Measurements from ENCODE around the gene CCKAR. TPM values are rescaled to one million over a fixed set of nuclear protein-coding genes. Genes with fewer than 3 reads are reported as not detected.

Gene CCKAR
- total and polyA plus RNA-seq, 7 donors, result not detected

DNA sequence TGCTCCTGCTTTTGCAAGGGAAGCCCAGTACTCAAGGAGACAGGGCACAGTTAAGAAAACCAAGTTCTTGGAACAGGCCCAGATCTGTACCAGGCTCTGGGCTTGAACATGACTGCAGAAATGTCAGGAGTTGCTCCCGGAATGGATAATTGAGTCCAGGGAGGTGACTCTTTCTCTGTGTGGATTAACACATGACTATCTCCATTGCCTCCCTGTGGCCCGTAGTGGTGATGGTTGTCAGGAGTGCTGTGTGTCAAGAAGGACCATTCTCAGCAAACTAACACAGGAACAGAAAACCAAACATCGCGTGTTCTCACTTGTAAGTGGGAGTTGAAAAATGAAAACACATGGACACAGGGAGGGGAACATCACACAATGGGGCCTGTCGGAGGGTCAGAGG is 39.9 kb downstream of the CCKAR start:
- DNase-seq, result no peak
- no peak overlapping the region for H3K27ac ChIP-seq
- intact Hi-C loops (cut with DNase I), result loop anchor here in 1 of 2 donors (10.0 kb wide), 1 partner anchor 264 kb away; no protein-coding TSS in a partner anchor

DNA sequence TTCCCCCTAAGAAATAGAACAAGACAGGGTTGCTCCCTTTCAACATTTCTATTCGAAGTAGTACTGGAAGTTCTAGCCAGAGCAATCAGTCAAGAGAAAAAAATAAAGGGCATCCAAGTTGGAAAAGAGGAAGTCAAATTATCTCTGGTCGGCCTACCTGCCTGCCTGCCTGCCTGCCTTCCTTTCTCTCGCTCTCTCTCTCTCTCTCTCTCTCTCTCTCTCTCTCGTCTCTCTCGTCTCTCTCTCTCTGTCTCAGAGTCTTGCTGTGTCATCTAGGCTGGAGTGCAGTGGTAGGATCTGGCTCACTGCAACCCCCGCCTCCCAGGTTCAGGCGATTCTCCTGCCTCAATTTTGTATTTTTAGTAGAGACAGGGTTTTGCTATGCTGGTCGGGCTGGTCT is 42.9 kb downstream of the CCKAR start:
- no peaks in the 10 kb centered on the region for H3K9me3 ChIP-seq
- ATAC-seq (no peak), DNase-seq (no peak)
- no peak overlapping the region for H3K4me3 ChIP-seq
- intact Hi-C loops (cut with DNase I), result no loop called here
- H3K36me3 ChIP-seq (ENCODE audit: insufficient read depth in 1 of 2, low read depth in 1 of 2), result no peaks in the 10 kb centered on the region
- H3K4me1 ChIP-seq, result no peaks in the 10 kb centered on the region
- H3K27me3 ChIP-seq (ENCODE audit: insufficient read depth in 3 of 3, low read length in 2 of 3), result no peaks in the 10 kb centered on the region
- no peak for TF ChIP-seq CTCF (IDR thresholded peaks at IDR 0.05)
- 87 to 91% (median 89%) methylated on average over 7 to 8 of the region's 8 CpGs for WGBS, 3 donors
- H3K27ac ChIP-seq, result no peak overlapping the region

More for the DNA sequence above, 39.9 kb downstream of the CCKAR start:
- 77 to 86% (median 83%) methylated on average over 5 of the region's 5 CpGs for WGBS, 3 donors
- no peak overlapping the region for H3K4me3 ChIP-seq
- no peak for ATAC-seq
- no peaks in the 10 kb centered on the region for H3K36me3 ChIP-seq (ENCODE audit: insufficient read depth in 1 of 2, low read depth in 1 of 2)
- H3K9me3 ChIP-seq, result peaks cover 7% of the 10 kb centered on the region
- H3K27me3 ChIP-seq (ENCODE audit: insufficient read depth in 3 of 3, low read length in 2 of 3), result no peaks in the 10 kb centered on the region
- TF ChIP-seq CTCF (IDR thresholded peaks at IDR 0.05), result no peak
- H3K4me1 ChIP-seq, result no peaks in the 10 kb centered on the region

DNA sequence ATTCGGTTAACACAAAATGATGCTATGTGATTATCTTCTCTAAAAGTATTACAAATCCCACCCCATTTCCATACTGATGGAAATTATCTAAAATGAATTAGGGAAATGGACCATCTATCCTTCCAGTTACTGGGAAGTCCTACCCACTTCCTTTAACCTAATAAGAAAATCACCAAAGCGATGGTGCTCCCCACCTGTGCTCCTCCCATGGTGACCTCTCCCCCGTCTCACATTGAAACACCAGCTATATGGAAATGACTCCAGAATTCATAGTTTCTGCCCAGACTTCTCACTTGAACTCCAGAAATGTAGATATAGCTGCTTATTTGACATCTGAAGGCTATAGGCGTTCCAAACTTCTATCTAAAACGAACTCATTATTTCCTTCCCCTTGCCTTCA is 48.5 kb downstream of the CCKAR start:
- DNase-seq, result no peak
- peaks cover 0 to 12% of the 10 kb centered on the region in 2 donors for H3K36me3 ChIP-seq (ENCODE audit: insufficient read depth in 1 of 2, low read depth in 1 of 2)
- H3K4me1 ChIP-seq, result no peaks in the 10 kb centered on the region
- intact Hi-C loops (cut with DNase I), result no loop called here
- H3K4me3 ChIP-seq, result no peak overlapping the region
- WGBS, 3 donors, result 94 to 99% (median 96%) methylated on average over 5 of the region's 5 CpGs
- H3K9me3 ChIP-seq, result no peaks in the 10 kb centered on the region
- no peak overlapping the region for H3K27ac ChIP-seq
- no peak for ATAC-seq
- H3K27me3 ChIP-seq (ENCODE audit: insufficient read depth in 3 of 3, low read length in 2 of 3), result no peaks in the 10 kb centered on the region
- no peak for TF ChIP-seq CTCF (IDR thresholded peaks at IDR 0.05)

DNA sequence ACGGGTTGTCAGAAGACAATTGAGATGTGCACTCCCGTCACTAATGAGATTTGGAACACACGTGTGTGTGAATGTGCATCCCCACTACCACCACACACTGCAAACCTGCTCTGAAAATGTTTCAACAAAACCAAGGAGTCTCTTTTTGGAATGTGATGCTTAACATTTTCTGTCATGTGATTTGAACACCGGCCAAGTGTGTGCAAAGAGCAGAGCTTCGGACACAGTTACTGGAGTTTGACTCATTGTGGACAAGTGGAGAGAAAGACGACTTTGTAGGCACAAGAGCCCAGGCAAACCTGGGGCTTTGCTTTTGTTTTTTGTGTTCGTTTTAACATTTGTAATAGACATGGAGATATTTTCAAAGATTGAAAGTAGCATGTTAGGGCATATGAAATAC is 49.2 kb downstream of the CCKAR start:
- H3K9me3 ChIP-seq, result no peaks in the 10 kb centered on the region
- intact Hi-C loops (cut with DNase I), result no loop called here
- H3K36me3 ChIP-seq (ENCODE audit: insufficient read depth in 1 of 2, low read depth in 1 of 2), result peaks cover 0 to 18% of the 10 kb centered on the region in 2 donors
- H3K27me3 ChIP-seq (ENCODE audit: insufficient read depth in 3 of 3, low read length in 2 of 3), result no peaks in the 10 kb centered on the region
- H3K4me3 ChIP-seq, result no peak overlapping the region
- 47 to 67% (median 51%) methylated on average over 7 of the region's 7 CpGs for WGBS, 3 donors
- ATAC-seq (peak in 1 of 4 donors; percentile 38), DNase-seq (no peak)
- H3K27ac ChIP-seq, result no peak overlapping the region
- no peak for TF ChIP-seq CTCF (IDR thresholded peaks at IDR 0.05)
- H3K4me1 ChIP-seq, result no peaks in the 10 kb centered on the region

DNA sequence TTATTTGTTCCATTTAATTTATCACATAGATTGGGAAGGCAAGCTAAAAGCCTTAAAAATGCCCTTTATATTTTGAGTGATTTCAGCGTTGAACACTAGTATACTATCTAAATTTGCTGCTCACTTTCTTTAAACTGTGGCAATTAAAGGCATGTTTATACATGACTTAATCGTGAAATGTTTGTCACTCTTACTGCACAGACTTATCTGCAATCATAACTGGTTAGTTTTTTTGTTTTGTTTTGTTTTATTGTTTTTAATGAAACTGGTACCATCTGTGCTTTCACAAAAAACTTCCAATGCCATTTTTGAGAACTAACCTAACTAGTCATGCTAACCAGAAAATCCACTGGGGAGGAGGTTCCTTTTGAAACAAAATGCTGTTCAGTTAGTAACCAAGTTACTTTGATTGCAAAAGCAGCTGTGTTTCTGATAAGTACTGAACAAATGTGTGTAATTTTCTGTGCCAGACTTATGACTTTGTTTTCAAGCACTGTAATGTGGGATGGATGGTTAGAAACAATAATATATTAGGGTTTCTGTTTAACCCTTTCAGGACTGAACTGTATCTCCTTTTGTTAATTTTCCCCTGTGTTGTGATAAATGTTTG is 56.1 kb downstream of the CCKAR start:
- no peak for ATAC-seq
- intact Hi-C loops (cut with DNase I), result no loop called here
- peaks cover 3 to 69% of the 10 kb centered on the region in 2 donors for H3K36me3 ChIP-seq (ENCODE audit: insufficient read depth in 1 of 2, low read depth in 1 of 2)

More for the DNA sequence above, 56.1 kb downstream of the CCKAR start:
- no peak for TF ChIP-seq CTCF (IDR thresholded peaks at IDR 0.05)
- no peaks in the 10 kb centered on the region for H3K4me1 ChIP-seq
- H3K27me3 ChIP-seq (ENCODE audit: insufficient read depth in 3 of 3, low read length in 2 of 3), result no peaks in the 10 kb centered on the region
- H3K4me3 ChIP-seq, result no peak overlapping the region
- no peaks in the 10 kb centered on the region for H3K9me3 ChIP-seq
- H3K27ac ChIP-seq, result no peak overlapping the region
- DNase-seq, result no peak
- 49 to 83% (median 52%) methylated on average over 2 of the region's 2 CpGs for WGBS, 3 donors

All from psoas muscle (tissue), 8 donors.